Fibroblast of mammary gland (primary cell): ENCODE data around the gene KREMEN1.

ENCODE experiments used
- DNase-seq: peaks from one replicate; pipeline ENCODE4 v3.0.0-alpha.2; 2010; ENCODE audit warnings: low read depth
- H3K4me3 ChIP-seq: 2 replicates; pipeline ENCODE4 v1.5.1; 2011; ENCODE audit warnings: low read depth, mild to moderate bottlenecking, low read length, moderate library complexity; ENCODE audit not compliant: control insufficient read depth
- TF ChIP-seq, protein P1 (sequence below): conservative IDR thresholded peaks from 2 replicates; pipeline ENCODE4 v1.5.1; 2011; ENCODE audit warnings: low read depth, low read length, inconsistent platforms; ENCODE audit not compliant: control insufficient read depth, insufficient read depth

Gene KREMEN1

DNA sequence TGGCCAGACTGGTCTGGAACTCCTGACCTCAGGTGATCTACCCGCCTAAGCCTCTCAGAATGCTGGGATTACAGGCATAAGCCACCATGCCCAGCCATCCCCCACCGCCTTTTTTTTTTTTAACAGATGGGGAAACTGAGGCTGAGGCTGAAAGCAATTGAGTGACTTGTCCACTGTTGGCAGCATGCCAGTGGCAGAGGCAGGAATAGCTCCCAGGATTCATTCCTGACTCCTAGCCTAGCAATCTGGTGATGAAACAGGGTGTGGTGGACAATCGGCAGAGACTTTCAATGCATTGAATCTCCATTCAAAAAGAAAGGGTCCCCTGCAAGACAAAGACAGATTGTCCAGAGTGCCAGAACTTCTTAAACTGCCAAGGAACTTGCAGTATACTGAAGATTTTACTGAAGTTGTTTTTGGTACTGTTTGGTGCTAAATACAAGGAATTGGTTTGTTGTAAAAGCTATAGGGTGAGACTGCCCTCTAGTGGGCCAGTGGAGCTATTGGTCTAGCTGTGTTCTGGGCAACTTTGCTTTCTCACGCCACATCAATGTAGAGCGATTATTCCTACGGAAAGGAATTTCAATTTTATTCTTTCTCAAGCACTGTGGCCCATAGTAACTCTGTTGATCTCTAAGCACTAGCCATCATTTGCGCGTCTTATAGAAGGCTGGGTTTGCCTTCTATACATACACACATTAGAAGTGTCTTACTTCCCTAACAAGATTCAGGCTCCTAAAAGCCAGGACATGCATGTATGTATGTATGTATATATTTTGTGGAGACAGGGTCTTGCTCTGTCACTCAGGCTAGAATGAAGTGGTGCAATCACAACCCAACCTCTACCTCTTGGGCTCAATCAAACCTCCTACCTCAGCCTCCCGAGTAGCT, 32.2 kb upstream of the KREMEN1 start:
- DNase-seq, result peak; percentile 91
- TF ChIP-seq, protein P1, sequence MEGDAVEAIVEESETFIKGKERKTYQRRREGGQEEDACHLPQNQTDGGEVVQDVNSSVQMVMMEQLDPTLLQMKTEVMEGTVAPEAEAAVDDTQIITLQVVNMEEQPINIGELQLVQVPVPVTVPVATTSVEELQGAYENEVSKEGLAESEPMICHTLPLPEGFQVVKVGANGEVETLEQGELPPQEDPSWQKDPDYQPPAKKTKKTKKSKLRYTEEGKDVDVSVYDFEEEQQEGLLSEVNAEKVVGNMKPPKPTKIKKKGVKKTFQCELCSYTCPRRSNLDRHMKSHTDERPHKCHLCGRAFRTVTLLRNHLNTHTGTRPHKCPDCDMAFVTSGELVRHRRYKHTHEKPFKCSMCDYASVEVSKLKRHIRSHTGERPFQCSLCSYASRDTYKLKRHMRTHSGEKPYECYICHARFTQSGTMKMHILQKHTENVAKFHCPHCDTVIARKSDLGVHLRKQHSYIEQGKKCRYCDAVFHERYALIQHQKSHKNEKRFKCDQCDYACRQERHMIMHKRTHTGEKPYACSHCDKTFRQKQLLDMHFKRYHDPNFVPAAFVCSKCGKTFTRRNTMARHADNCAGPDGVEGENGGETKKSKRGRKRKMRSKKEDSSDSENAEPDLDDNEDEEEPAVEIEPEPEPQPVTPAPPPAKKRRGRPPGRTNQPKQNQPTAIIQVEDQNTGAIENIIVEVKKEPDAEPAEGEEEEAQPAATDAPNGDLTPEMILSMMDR, result peak; percentile 99
- peak overlapping the region; percentile 16 for H3K4me3 ChIP-seq

DNA sequence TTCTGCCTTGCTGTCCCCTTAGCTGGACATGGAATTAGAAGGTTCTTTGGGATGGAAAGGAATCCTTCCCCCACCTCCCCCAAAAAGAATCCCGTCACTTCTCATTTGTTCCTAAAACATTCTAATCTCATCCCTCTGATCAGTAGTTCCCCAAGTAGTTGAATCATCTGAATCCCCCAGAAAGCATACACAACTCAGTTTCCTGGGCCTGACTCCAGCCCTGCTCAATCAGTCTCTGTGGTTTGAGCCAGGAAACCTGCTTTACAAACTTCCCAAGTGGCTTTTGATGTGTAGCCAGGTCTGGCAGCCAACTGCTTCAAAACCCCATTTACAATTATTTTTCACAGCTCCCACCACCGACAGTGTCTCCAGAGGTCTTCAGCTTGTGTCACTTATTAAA, 31.4 kb upstream of the KREMEN1 start:
- peak; percentile 80 for DNase-seq
- TF ChIP-seq, protein P1, result no peak
- no peak overlapping the region for H3K4me3 ChIP-seq

DNA sequence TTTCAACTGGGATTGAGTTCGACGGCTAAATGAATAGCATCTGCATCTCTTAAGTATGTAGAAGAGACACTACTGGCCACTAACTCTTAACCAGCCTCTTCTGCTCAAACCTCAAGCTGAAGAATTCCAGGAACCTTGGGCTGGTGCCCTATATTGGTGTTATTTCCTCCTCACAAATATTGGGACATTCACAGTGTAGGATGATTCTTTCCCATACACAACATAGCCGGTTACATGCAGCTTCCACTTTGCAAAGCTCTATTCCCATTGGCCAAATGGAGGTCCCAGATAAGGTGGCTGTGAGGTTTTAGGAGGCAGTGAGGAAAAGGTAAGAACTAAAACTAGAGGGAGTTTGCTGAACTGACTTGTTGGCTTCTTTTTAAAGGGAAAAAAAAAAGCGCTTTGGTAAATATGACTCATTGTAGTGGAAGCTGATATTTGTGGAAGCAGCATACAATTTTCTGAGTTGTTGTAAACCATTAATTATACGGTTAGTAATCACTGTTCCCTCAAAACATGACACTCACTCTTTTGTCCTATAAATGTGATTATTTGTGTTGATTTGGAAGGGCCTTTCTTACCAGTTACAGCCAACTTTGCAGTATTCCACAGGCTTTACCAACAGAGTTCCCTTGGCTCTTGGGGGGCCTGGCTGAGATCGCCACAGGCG, 28.8 kb upstream of the KREMEN1 start:
- no peak overlapping the region for H3K4me3 ChIP-seq
- peak; percentile 71 for DNase-seq
- TF ChIP-seq, protein P1, result no peak

DNA sequence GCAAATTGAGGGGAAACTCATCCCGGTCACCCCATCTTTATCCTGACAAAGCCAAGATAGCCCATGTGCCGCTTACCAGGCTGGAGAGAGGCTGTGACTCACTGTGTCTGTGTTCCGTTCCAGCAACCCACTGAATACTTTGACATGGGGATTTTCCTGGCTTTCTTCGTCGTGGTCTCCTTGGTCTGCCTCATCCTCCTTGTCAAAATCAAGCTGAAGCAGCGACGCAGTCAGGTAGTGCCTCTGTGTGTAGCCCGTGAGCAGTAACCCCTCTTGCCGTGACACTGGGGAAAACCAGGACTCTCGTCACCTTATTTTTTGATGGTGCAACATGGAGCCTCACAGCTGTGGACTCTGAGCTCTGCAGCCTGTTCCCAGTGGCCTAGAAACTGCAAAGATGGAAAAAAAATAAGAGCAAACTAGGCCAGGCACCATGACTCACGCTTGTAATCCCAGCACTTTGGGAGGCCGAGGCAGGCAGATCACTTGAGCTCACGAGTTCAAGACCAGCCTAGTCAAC, 28.1 kb upstream of the KREMEN1 start:
- H3K4me3 ChIP-seq, result no peak overlapping the region
- peak; percentile 88 for DNase-seq

DNA sequence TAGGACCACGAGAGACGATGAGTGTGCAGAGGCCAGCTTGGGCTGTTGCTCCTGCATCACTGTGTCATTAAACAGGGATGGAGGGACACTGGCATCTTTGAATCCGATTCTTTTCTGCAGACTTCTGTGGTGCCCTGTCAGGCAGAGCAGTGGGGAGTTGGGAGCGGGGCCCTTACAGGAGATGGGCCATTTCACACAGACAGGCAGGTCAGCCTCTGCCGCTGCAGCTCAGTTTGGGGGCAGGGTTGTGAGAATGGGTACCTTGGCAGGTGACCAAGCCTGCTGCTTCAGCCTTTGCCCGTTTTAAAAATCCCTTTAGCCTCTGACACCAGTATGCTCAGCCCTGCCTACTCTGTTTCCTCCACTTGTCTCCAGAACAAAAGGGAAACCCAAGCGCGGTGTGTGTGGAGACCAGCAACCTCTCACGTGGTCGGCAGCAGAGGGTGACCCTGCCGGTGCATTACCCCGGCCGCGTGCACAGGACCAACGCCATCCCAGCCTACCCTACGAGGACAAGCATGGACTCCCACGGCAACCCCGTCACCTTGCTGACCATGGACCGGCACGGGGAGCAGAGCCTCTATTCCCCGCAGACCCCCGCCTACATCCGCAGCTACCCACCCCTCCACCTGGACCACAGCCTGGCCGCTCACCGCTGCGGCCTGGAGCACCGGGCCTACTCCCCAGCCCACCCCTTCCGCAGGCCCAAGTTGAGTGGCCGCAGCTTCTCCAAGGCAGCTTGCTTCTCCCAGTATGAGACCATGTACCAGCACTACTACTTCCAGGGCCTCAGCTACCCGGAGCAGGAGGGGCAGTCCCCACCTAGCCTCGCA, 23.8 kb upstream of the KREMEN1 start:
- DNase-seq, result no peak
- TF ChIP-seq, protein P1, result no peak
- H3K4me3 ChIP-seq, result no peak overlapping the region

More for the DNA sequence above, 28.1 kb upstream of the KREMEN1 start:
- TF ChIP-seq, protein P1, result no peak

DNA sequence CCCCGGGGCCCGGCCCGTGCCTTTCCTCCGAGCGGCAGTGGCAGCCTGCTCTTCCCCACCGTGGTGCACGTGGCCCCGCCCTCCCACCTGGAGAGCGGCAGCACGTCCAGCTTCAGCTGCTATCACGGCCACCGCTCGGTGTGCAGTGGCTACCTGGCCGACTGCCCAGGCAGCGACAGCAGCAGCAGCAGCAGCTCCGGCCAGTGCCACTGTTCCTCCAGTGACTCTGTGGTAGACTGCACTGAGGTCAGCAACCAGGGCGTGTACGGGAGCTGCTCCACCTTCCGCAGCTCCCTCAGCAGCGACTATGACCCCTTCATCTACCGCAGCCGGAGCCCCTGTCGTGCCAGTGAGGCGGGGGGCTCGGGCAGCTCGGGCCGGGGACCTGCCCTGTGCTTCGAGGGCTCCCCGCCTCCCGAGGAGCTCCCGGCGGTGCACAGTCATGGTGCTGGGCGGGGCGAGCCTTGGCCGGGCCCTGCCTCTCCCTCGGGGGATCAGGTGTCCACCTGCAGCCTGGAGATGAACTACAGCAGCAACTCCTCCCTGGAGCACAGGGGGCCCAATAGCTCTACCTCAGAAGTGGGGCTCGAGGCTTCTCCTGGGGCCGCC, 23.1 kb upstream of the KREMEN1 start:
- TF ChIP-seq, protein P1, result no peak
- no peak for DNase-seq
- H3K4me3 ChIP-seq, result no peak overlapping the region
